Epithelial cell of proximal tubule (primary cell): Measurements from ENCODE around the gene KRT83. TPM values are rescaled to one million over a fixed set of nuclear protein-coding genes. Genes with fewer than 3 reads are reported as not detected.

Source experiments
- DNase-seq: peaks from one replicate; pipeline ENCODE4 v3.0.0-alpha.2; 2011; ENCODE audit warnings: low read depth
- H3K4me3 ChIP-seq: 2 replicates; pipeline ENCODE4 v1.5.1; 2011; ENCODE audit warnings: low read depth, mild to moderate bottlenecking, low read length
- CTCF ChIP-seq: conservative IDR thresholded peaks from 2 replicates; pipeline ENCODE4 v1.5.1; 2012; ENCODE audit warnings: low read depth, mild to moderate bottlenecking, low read length
- total RNA-seq: library from RNA; depleted of rRNA; stranded (reverse); fragments of >200 nt; gene quantifications from 2 replicates; pipeline ENCODE4 v1.2.3, GENCODE V29; 2015

KRT83 gene
- total RNA-seq, 1 donor from 2014 or later = not detected

- no peak overlapping the region for H3K4me3 ChIP-seq
- DNase-seq = no peak
- TF ChIP-seq CTCF = no peak
Measured at GRCh38 chr12:52313461-52313860, 7.7 kb downstream of the KRT83 start.

- H3K4me3 ChIP-seq = no peak overlapping the region
- no peak for DNase-seq
- no peak for TF ChIP-seq CTCF
Measured at GRCh38 chr12:52312086-52312485, 9.1 kb downstream of the KRT83 start.

- no peak for DNase-seq
- H3K4me3 ChIP-seq = no peak overlapping the region
- TF ChIP-seq CTCF = no peak
Measured at GRCh38 chr12:52311285-52311648, 9.9 kb downstream of the KRT83 start.

- H3K4me3 ChIP-seq = no peak overlapping the region
- TF ChIP-seq CTCF = no peak
- DNase-seq = no peak
Measured at GRCh38 chr12:52310622-52311284, 10.4 kb downstream of the KRT83 start.

GRCh38 chr12:52308806-52309425 lies 12.3 kb downstream of the KRT83 start:
- H3K4me3 ChIP-seq = peak overlapping the region; percentile 54
- no peak for DNase-seq
- no peak for TF ChIP-seq CTCF

- no peak for DNase-seq
- peak; percentile 7 for TF ChIP-seq CTCF
Measured at GRCh38 chr12:52307836-52308805, 13.1 kb downstream of the KRT83 start.

More at GRCh38 chr12:52307836-52308805, 13.1 kb downstream of the KRT83 start:
- H3K4me3 ChIP-seq = peak overlapping the region; percentile 54
